ENCODE measurements around the gene FBXO10.

DNA sequence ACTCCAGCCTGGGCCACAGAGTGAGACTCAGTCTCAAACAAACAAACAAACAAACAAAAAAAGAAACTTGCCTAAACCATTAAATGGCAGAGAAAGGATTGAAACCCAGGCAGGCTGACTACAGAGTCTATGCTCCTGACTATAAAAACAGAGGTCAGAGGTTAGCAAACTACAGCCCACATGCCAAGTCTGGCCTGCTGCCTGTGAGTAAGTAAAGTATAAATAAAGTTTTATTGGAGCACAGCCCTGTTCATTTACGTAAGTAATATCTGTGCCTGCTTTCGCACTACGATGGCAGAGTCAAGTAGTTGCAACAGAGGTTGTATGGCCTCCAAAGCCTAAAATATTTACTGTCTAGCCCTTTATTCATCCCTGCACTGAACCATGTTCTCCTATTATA lies 78.9 kb downstream of the FBXO10 start:
- TF ChIP-seq, protein P1, sequence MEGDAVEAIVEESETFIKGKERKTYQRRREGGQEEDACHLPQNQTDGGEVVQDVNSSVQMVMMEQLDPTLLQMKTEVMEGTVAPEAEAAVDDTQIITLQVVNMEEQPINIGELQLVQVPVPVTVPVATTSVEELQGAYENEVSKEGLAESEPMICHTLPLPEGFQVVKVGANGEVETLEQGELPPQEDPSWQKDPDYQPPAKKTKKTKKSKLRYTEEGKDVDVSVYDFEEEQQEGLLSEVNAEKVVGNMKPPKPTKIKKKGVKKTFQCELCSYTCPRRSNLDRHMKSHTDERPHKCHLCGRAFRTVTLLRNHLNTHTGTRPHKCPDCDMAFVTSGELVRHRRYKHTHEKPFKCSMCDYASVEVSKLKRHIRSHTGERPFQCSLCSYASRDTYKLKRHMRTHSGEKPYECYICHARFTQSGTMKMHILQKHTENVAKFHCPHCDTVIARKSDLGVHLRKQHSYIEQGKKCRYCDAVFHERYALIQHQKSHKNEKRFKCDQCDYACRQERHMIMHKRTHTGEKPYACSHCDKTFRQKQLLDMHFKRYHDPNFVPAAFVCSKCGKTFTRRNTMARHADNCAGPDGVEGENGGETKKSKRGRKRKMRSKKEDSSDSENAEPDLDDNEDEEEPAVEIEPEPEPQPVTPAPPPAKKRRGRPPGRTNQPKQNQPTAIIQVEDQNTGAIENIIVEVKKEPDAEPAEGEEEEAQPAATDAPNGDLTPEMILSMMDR (conservative IDR thresholded peaks at IDR 0.05 in 1 of 2, IDR thresholded peaks at IDR 0.05 in 1 of 2; ENCODE audit: low read depth in 1 of 2, low read length in 2 of 2), result no peak
- TF ChIP-seq EZH2 (IDR thresholded peaks at IDR 0.05; ENCODE audit: low read length, missing control alignments), result no peak

All from fibroblast of lung (primary cell).